Esophagus (tissue), 2 donors: ENCODE results near the gene MED27. TPM values are rescaled to one million over a fixed set of nuclear protein-coding genes. Genes with fewer than 3 reads are reported as not detected.

Experiments used
- H3K27ac ChIP-seq, 2 donors: one replicate each; pipeline ENCODE4 v1.5.1; 2013; ENCODE audit warnings: low read depth in 2 of 2, mild to moderate bottlenecking in 2 of 2, inconsistent platforms in 1 of 2, low read length in 1 of 2, moderate library complexity in 1 of 2
- H3K27me3 ChIP-seq, 2 donors: one replicate each; pipeline ENCODE4 v1.6.1; 2013; ENCODE audit warnings: low read length in 2 of 2, control low read depth in 1 of 2, mild to moderate bottlenecking in 1 of 2; ENCODE audit not compliant: insufficient read depth in 2 of 2, control insufficient read depth in 1 of 2
- H3K36me3 ChIP-seq, 2 donors: one replicate each; pipeline ENCODE4 v1.6.1; 2013; ENCODE audit warnings: low read length in 1 of 2; ENCODE audit not compliant: control insufficient read depth in 2 of 2, insufficient read depth in 2 of 2
- H3K4me1 ChIP-seq, 2 donors: one replicate each; pipeline ENCODE4 v1.6.1; 2013; ENCODE audit warnings: low read length in 1 of 2; ENCODE audit not compliant: control insufficient read depth in 2 of 2, insufficient read depth in 2 of 2
- H3K4me3 ChIP-seq, 2 donors: one replicate each; pipeline ENCODE4 v1.5.1; 2013; ENCODE audit warnings: low read length in 2 of 2, mild to moderate bottlenecking in 2 of 2, low read depth in 1 of 2, moderate library complexity in 1 of 2
- H3K9me3 ChIP-seq, 2 donors: one replicate each; pipeline ENCODE4 v1.6.1; 2013; ENCODE audit warnings: mild to moderate bottlenecking in 2 of 2, low read depth in 1 of 2, low read length in 1 of 2, moderate library complexity in 1 of 2; ENCODE audit not compliant: control insufficient read depth in 2 of 2, insufficient read depth in 1 of 2
- WGBS, 2 donors: extraction: QIAGEN DNeasy Blood & Tissue Kit; methylation state at CpG; one replicate each; pipeline ENCODE4 v1.1.7; 2013; 5-methylcytosine and 5-hydroxymethylcytosine counted together
- polyA plus RNA-seq, 2 donors: library from polyadenylated mRNA; stranded (reverse); fragments of 200-250 nt; gene quantifications; one replicate each; pipeline ENCODE4 v1.2.3, GENCODE V29; 2013
- donor health status: healthy with polysubstance abuse.
- donor health status: Bipolar disorder and iron deficiency.

Gene MED27
- polyA plus RNA-seq, 2 donors: 6.1 to 19.2 TPM

- Histone ChIP-seq H3K9me3 (no peaks in the 10 kb centered on the region), H3K27me3 (no peaks in the 10 kb centered on the region), H3K36me3 (peaks cover 0 to 7% of the 10 kb centered on the region in 2 donors), H3K4me1 (no peaks in the 10 kb centered on the region), H3K27ac (no peak overlapping the region), H3K4me3 (no peak overlapping the region)
- WGBS, 2 donors: 85 to 88% methylated on average over 21 of the region's 21 CpGs
Measured at GRCh38 chr9:131856105-131856504, 223.6 kb downstream of the MED27 start.

GRCh38 chr9:131854896-131855613, 224.6 kb downstream of the MED27 start:
- H3K4me1 ChIP-seq: no peaks in the 10 kb centered on the region
- H3K9me3 ChIP-seq: no peaks in the 10 kb centered on the region
- no peak overlapping the region for H3K4me3 ChIP-seq
- peaks cover 0 to under 1% of the 10 kb centered on the region in 2 donors for H3K36me3 ChIP-seq
- WGBS, 2 donors: 50 to 52% methylated on average over 21 of the region's 21 CpGs
- H3K27me3 ChIP-seq: no peaks in the 10 kb centered on the region
- no peak overlapping the region for H3K27ac ChIP-seq

GRCh38 chr9:131854334-131854733, 225.3 kb downstream of the MED27 start:
- Histone ChIP-seq H3K4me3 (no peak overlapping the region), H3K36me3 (no peaks in the 10 kb centered on the region), H3K4me1 (no peaks in the 10 kb centered on the region), H3K27me3 (no peaks in the 10 kb centered on the region), H3K9me3 (no peaks in the 10 kb centered on the region), H3K27ac (no peak overlapping the region)
- 60 to 65% methylated on average over 8 of the region's 8 CpGs for WGBS, 2 donors

- Histone ChIP-seq H3K4me3 (no peak overlapping the region), H3K27me3 (no peaks in the 10 kb centered on the region), H3K36me3 (no peaks in the 10 kb centered on the region), H3K9me3 (no peaks in the 10 kb centered on the region), H3K4me1 (no peaks in the 10 kb centered on the region), H3K27ac (no peak overlapping the region)
- WGBS, 2 donors: 88 to 89% methylated on average over 7 of the region's 7 CpGs
Measured at GRCh38 chr9:131853434-131853833, 226.2 kb downstream of the MED27 start.

GRCh38 chr9:131851414-131851813, 228.3 kb downstream of the MED27 start:
- no peak overlapping the region for H3K4me3 ChIP-seq
- no peaks in the 10 kb centered on the region for H3K36me3 ChIP-seq
- H3K27me3 ChIP-seq: no peaks in the 10 kb centered on the region
- WGBS, 2 donors: 59 to 71% methylated on average over 7 of the region's 7 CpGs
- no peaks in the 10 kb centered on the region for H3K4me1 ChIP-seq
- H3K27ac ChIP-seq: no peak overlapping the region
- H3K9me3 ChIP-seq: no peaks in the 10 kb centered on the region

GRCh38 chr9:131849391-131849790, 230.3 kb downstream of the MED27 start:
- Histone ChIP-seq H3K9me3 (no peaks in the 10 kb centered on the region), H3K27me3 (no peaks in the 10 kb centered on the region), H3K36me3 (no peaks in the 10 kb centered on the region), H3K4me3 (no peak overlapping the region), H3K4me1 (no peaks in the 10 kb centered on the region), H3K27ac (no peak overlapping the region)
- WGBS, 2 donors: 94 to 95% methylated on average over 18 of the region's 18 CpGs

GRCh38 chr9:131848570-131849160, 231.0 kb downstream of the MED27 start:
- H3K4me1 ChIP-seq: no peaks in the 10 kb centered on the region
- 80 to 83% methylated on average over 31 to 35 of the region's 35 CpGs for WGBS, 2 donors
- H3K36me3 ChIP-seq: no peaks in the 10 kb centered on the region
- no peak overlapping the region for H3K4me3 ChIP-seq
- no peaks in the 10 kb centered on the region for H3K27me3 ChIP-seq
- no peaks in the 10 kb centered on the region for H3K9me3 ChIP-seq
- H3K27ac ChIP-seq: no peak overlapping the region

GRCh38 chr9:131847665-131848354, 231.9 kb downstream of the MED27 start:
- WGBS, 2 donors: 86 to 89% methylated on average over 18 of the region's 18 CpGs

GRCh38 chr9:131845305-131846298, 234.1 kb downstream of the MED27 start:
- H3K9me3 ChIP-seq: no peaks in the 10 kb centered on the region
- no peaks in the 10 kb centered on the region for H3K4me1 ChIP-seq
- WGBS, 2 donors: 76 to 82% methylated on average over 29 of the region's 29 CpGs
- H3K36me3 ChIP-seq: no peaks in the 10 kb centered on the region
- H3K4me3 ChIP-seq: no peak overlapping the region
- H3K27me3 ChIP-seq: no peaks in the 10 kb centered on the region
- H3K27ac ChIP-seq: no peak overlapping the region

More at GRCh38 chr9:131847665-131848354, 231.9 kb downstream of the MED27 start:
- Histone ChIP-seq H3K27me3 (no peaks in the 10 kb centered on the region), H3K36me3 (no peaks in the 10 kb centered on the region), H3K4me1 (no peaks in the 10 kb centered on the region), H3K4me3 (no peak overlapping the region), H3K9me3 (no peaks in the 10 kb centered on the region), H3K27ac (no peak overlapping the region)
